PFSK-1 (cell line): ENCODE results near the gene UST.

Experiments
- FOXP2 ChIP-seq: optimal IDR thresholded peaks from 2 replicates; pipeline ENCODE3; 2011; ENCODE audit warnings: borderline replicate concordance, control low read depth, inconsistent platforms; ENCODE audit not compliant: insufficient read depth; ENCODE audit errors: extremely low read length, extremely low read depth
- POLR2AphosphoS5 ChIP-seq: IDR thresholded peaks from 2 replicates; pipeline ENCODE4 v1.6.1; 2012; ENCODE audit warnings: low read depth, mild to moderate bottlenecking, control low read depth, low read length, moderate library complexity
- SIN3A ChIP-seq: IDR thresholded peaks from 2 replicates; pipeline ENCODE4 v1.6.1; 2012; ENCODE audit warnings: mild to moderate bottlenecking, low read length, moderate library complexity, borderline replicate concordance; ENCODE audit not compliant: insufficient read depth
- TAF1 ChIP-seq: IDR thresholded peaks from 2 replicates; pipeline ENCODE4 v1.6.1; 2012; ENCODE audit warnings: low read length, control low read depth, borderline replicate concordance; ENCODE audit not compliant: insufficient read depth
- TF ChIP-seq, protein P1 (sequence below), 2 experiments: IDR thresholded peaks; 2 replicates each; pipeline versions ENCODE4 v1.6.1 to v1.8.0; 2011 to 2012; ENCODE audit warnings: low read depth in 2 of 2, low read length in 2 of 2, control low read depth in 1 of 2, inconsistent platforms in 1 of 2, mild to moderate bottlenecking in 1 of 2, moderate library complexity in 1 of 2; ENCODE audit not compliant: insufficient read depth in 1 of 2

Gene UST

DNA sequence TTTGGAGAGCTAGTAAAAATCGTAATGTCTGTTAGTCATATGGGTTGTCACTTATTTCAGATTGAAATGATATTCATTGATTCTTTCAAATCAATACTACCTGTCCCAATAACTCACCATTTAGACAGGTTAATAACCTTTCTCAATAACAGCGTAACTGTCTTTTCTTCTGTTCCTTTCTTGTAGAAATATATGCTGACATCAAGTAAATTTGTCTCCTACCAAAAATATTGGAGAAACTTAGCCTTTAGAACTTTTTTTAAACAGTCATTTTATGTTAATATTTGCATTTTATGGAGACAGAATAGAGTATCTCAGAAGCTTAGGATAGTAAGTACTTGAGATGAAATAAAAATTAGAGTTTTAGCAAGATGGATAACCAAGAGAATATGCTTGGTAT is 278.2 kb downstream of the UST start:
- TF ChIP-seq, protein P1, sequence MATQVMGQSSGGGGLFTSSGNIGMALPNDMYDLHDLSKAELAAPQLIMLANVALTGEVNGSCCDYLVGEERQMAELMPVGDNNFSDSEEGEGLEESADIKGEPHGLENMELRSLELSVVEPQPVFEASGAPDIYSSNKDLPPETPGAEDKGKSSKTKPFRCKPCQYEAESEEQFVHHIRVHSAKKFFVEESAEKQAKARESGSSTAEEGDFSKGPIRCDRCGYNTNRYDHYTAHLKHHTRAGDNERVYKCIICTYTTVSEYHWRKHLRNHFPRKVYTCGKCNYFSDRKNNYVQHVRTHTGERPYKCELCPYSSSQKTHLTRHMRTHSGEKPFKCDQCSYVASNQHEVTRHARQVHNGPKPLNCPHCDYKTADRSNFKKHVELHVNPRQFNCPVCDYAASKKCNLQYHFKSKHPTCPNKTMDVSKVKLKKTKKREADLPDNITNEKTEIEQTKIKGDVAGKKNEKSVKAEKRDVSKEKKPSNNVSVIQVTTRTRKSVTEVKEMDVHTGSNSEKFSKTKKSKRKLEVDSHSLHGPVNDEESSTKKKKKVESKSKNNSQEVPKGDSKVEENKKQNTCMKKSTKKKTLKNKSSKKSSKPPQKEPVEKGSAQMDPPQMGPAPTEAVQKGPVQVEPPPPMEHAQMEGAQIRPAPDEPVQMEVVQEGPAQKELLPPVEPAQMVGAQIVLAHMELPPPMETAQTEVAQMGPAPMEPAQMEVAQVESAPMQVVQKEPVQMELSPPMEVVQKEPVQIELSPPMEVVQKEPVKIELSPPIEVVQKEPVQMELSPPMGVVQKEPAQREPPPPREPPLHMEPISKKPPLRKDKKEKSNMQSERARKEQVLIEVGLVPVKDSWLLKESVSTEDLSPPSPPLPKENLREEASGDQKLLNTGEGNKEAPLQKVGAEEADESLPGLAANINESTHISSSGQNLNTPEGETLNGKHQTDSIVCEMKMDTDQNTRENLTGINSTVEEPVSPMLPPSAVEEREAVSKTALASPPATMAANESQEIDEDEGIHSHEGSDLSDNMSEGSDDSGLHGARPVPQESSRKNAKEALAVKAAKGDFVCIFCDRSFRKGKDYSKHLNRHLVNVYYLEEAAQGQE (IDR thresholded peaks at IDR 0.05; ENCODE audit: insufficient read depth in 1 of 2, low read depth in 2 of 2, low read length in 2 of 2) = no peak
- TF ChIP-seq SIN3A = no peak
- TF ChIP-seq POLR2AphosphoS5 = no peak
- no peak for TF ChIP-seq TAF1
- TF ChIP-seq FOXP2 = no peak

DNA sequence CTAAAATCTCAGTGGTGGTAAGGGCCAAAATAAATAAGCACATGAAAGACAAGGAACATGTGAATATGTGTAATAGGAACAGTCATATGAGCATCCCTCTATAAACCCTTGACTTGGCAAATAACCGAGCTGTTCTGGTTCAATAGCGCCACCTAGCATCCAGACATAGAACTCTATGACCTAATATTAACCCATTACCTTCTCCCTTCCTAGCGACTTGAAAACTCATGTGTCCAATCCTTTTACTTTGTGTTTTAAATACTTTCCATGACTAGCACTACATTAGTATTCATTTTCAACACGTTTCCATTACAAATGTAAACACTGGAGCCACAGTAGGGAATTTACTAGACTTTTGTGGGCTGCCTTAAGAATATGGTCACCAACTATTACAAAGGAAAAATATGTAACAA is 279.7 kb downstream of the UST start:
- no peak for TF ChIP-seq TAF1
- TF ChIP-seq, protein P1 (IDR thresholded peaks at IDR 0.05; ENCODE audit: insufficient read depth in 1 of 2, low read depth in 2 of 2, low read length in 2 of 2) = no peak
- no peak for TF ChIP-seq SIN3A
- no peak for TF ChIP-seq FOXP2
- TF ChIP-seq POLR2AphosphoS5 = no peak

DNA sequence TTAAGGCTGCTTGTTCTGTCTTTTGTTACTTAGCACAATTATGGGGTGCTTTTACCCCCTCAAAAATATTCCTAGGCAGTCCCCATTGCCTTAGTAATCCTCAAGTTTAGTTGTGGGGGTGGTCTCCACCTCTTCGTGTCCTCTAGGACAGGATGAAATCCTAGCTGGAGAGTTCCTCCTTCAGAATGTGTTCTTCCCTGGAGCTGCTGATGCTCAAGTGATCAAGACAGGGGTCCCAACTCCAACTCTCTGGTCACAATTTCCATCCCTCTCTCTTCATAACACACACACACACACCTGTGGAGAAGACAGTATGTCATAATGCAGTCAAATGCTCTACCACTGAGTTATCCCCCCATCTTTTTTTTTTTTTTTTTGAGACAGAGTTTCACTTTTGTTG is 280.7 kb downstream of the UST start:
- TF ChIP-seq TAF1 (no peak), FOXP2 (no peak), POLR2AphosphoS5 (no peak), SIN3A (no peak)
- TF ChIP-seq, protein P1 (IDR thresholded peaks at IDR 0.05; ENCODE audit: insufficient read depth in 1 of 2, low read depth in 2 of 2, low read length in 2 of 2) = no peak

DNA sequence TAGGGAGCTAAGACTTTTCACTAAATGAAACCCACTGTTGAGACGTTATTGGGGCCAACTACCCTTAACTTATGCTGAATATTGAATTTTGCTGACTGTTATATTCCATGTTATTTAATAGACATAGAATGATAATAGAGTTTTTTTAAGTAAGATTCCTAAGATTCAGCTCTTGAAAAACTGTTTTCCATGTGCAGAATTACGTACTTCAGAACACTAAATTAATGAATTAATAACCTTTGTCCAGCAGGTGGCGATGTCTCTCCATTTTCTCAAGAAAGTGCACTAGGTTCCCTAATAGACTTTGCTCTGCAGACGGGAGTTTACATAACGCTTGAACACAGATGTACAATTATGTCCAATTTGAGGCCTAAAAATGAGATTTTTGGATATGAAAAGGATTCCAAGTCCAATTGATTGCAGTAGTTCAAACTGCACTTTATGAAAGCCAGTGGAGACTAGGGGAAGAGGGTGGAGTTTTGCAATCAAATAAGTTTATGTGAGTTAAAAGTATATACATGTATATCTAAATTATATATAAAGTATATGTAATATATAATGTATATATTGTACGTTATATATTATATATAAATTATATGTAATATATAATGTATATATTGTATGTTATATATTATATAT is 282.1 kb downstream of the UST start:
- TF ChIP-seq POLR2AphosphoS5 (no peak), SIN3A (no peak), FOXP2 (no peak), TAF1 (no peak)
- TF ChIP-seq, protein P1 (IDR thresholded peaks at IDR 0.05; ENCODE audit: insufficient read depth in 1 of 2, low read depth in 2 of 2, low read length in 2 of 2) = no peak
